ENCODE results near the gene ILRUN.
"Not testable (repeated sequence)": the region's sequence is repeated elsewhere in the genome, so short reads cannot be mapped to it uniquely, and the experiment has no call there.

ILRUN gene

DNA sequence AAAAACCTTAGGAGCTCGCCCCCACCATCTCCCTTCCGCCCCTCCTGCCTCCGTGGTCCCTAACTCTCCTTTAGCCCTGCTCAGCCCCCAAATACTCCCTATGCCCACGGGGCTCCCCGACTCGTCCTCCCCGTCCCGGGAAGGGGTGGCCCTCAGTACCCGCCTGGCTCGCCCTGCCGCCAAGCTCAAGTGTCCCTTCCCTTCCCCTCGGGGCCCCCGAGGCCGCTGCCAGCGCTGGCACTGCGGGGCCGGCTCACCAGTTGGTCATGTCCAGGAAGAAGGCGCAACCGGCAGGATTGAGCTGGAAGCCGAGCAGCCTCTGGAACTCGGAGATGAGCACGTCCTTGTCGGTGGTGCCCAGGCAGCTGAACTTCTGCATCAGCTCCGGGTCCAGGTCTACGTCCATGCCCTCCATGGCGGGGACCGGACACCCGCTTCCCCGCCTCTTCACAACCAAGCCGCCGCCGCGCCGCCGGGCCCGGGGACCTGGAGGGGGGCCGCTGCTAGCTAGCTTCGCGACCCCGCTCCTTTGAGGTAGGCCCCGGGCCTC lies 303 bp downstream of the ILRUN start:
- DNase-seq: no peak

- DNase-seq: no peak
Measured at GRCh38 chr6:34695729-34696188, 808 bp downstream of the ILRUN start.

- no peak for DNase-seq
Measured at GRCh38 chr6:34692280-34692679, 4.3 kb downstream of the ILRUN start.

DNA sequence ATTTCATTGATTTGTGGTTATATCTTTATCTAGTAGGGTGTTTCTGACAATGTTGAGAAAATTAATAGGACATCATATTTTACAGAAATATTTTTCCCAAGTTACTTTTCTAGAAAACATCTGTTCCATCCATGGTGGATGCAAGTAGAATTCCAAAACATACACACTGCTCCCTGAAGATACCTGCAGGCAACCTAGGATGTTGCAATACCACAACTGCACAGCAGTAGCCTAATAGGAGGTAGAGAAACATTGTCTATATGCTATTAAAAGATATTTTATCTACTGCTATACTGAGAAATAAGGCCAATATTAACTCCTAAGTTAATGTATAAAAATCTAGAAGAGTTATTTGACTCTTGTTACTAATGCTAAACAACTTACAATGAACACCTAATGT lies 6.8 kb downstream of the ILRUN start:
- DNase-seq: no peak

GRCh38 chr6:34688956-34689355 lies 7.6 kb downstream of the ILRUN start:
- DNase-seq: no peak

GRCh38 chr6:34684919-34685318 lies 11.6 kb downstream of the ILRUN start:
- no peak for DNase-seq

- no peak for DNase-seq
Measured at GRCh38 chr6:34684364-34684763, 12.2 kb downstream of the ILRUN start.

DNA sequence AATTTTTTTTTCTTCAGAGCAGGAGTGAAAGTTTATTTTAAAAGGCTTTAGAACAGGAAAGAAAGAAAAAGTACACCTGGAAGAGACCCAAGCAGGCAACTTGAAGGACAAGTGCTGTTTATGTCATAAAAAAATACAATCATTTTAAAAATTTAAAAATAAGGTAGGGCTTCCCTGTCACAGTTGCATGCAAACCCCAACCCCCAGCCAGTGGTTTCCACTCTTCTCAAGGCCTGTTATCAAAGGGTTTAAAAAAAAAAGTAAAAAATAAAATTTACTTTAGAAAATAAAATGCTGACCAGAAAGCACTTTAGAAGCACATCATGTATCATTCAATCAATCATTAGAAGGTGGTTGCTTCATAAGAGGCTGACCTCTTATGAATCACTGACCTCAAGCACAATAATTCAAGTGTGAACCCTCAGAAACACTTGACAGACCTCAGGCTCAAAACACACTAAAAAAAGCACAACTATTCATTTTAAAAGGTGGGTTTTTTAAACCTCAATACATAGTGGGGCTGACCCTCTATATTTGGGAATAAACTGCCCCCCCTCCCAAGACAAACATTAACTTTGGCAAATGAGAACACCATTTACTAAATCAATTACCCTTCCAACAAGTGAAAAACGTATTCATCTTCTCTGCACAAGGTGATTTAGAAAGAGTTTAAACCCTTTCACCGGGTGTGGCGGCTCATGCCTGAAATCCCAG lies 15.6 kb downstream of the ILRUN start:
- no peak for DNase-seq

- not testable (repeated sequence) for DNase-seq
Measured at GRCh38 chr6:34680313-34680712, 16.3 kb downstream of the ILRUN start.

DNA sequence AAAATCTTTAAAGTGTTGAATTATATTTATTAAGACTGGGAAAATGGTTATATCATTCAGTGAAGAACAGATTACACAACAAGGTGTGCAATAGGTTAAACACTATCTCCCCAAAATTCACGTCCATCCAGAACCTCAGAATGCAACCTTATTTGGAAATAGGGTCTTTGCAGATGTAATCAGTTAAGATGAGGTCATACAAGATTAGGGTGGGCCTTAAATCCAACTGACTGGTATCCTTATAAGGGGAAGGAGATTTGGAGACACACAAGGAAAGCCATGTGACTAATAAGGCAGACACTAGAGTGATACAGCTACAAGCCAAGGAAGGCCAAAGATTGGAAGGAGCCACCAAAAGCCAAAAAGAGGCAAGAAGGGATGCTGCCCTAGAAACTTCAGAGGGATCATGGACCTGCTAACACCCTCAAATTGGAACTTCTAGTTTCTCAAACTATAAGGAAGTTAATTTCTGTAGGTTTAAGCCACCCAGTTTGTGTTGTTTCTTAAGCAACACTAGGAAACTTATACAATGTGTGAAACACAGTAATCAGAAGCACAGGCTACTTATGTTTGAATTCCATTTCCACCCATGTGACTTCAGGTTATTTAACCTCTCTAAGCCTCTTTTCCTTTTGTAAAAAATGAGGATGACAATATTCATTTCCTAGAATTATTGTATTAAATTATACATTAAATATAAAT lies 16.9 kb downstream of the ILRUN start:
- no peak for DNase-seq

DNA sequence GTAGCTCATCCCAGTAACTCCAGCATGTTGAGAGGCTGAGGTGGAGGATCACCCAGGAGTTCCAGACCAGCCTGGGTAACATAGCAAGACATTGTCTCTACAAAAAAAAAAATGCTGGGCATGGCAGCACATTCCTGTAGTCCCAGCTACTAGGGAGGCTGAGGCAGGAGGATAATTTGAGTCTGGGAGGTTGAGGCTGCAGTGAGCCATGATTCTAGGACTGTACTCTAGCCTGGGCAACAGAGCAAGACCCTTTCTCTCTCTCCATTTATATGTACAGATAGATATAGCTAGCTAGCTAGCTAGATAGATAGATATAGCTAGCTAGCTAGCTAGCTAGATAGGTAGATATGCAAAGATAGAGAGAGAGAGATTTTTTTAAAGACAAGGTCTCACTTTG lies 20.4 kb downstream of the ILRUN start:
- no peak for DNase-seq

DNA sequence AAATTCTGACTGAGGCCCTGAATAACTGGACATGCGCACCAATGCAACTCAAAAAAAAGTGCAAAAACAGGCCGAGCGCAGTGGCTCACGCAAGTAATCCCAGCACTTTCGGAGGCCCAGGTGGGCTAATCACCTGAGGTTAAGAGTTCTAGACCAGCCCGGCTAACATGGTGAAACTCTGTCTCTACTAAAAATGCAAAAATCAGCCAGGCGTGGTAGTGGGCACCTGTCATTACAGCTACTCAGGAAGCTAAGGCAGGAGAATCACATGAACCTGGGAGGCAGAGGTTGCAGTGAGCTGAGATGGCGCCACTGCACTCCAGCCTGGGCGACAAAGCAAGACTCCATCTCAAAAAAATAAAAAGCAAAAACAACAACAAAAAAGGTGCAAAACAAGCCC lies 21.6 kb downstream of the ILRUN start:
- DNase-seq: not testable (repeated sequence)

- no peak for DNase-seq
Measured at GRCh38 chr6:34674268-34674639, 22.3 kb downstream of the ILRUN start.

GRCh38 chr6:34673064-34673463 lies 23.5 kb downstream of the ILRUN start:
- DNase-seq: no peak

GRCh38 chr6:34672657-34673043 lies 23.9 kb downstream of the ILRUN start:
- no peak for DNase-seq

DNA sequence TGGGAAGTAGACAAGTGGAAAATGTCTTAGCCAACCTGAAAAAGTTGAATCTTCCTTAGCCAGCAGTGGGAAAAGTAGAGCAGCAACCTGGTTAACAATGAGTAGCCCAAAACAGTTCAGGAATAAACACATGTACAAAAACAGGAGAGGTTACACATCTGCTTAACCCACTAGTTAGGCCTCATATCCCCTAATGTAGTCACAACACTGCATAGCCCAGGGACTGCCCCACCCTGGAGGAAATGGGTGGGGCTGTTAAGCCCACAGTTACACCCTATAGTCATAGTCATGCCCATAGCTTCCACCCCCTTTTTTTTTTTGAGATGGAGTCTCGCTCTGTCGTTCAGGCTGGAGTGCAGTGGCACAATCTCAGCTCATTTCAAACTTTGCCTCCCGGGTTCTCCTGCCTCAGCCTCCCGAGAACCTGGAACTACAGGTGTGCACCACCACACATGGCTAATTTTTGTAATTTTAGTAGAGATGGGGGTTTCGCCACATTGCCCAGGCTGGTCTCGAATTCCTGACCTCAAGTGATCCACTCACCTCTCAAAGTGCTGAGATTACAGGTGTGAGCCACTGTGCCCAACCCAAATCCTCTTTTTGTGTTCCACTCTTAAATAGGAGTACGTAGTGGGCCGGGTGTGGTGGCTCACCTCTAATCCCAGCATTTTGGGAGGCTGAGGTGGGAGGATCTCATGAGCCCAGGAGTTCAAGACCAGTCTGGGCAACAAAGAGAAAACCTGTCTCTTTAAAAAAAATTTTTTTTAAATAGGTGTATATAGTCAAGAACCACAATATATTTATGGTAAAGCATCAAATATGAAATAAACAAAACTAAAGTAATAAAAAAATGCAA lies 24.5 kb downstream of the ILRUN start:
- no peak for DNase-seq

DNA sequence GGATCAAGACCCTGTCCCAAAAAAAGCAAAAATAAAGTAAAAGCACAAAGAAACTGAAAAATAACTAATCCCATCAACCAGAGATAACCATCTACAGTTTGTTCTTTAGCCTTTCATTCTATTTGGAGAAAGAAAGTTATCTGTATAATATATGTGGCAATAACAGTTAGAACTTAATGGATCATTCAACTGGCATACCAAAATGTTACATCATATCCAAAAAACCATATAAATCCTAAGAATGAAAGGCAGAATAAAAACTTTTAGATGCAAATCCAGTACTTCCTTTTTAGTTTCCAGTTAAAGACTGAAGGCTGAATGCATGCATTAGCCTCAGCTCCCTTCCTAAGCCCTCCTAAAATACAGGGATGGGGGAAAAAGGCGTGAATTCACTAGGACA lies 25.2 kb downstream of the ILRUN start:
- no peak for DNase-seq

GRCh38 chr6:34668799-34669198 lies 27.8 kb downstream of the ILRUN start:
- not testable (repeated sequence) for DNase-seq

- DNase-seq: no peak
Measured at GRCh38 chr6:34667481-34668238, 28.9 kb downstream of the ILRUN start.

- no peak for DNase-seq
Measured at GRCh38 chr6:34665019-34665418, 31.5 kb downstream of the ILRUN start.

DNA sequence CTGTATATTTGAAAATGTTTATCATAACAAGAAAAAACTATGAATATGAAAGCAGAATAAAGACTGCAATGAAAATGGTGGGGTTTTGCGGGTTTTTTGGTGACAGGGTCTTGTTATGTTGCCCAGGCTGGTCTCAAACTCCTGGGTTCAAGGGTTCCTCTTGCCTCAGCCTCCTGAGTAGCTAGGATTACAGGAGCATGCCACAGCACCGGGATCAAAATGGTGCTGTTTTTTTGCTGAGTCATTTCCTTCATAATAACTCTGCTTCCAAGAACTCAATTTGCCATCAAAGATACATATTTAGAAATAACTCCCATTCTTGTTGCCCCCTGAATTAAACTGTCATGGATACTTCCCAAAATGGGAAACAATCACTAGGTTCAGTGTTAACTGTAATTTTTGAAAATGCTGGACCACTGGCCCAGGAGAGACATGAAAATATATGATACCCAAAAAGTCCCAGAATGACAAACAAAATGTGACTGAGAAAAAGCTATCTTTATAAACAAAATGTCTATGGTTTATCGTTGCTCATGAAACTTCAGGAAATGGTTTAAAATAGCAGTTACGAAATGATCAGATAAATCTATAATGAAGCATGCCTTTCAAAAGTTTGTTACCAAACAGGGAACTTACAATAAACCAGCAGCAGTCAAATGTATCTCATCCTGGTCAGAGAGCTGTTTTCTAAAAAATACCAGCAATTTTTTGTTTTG lies 32.2 kb downstream of the ILRUN start:
- no peak for DNase-seq

DNA sequence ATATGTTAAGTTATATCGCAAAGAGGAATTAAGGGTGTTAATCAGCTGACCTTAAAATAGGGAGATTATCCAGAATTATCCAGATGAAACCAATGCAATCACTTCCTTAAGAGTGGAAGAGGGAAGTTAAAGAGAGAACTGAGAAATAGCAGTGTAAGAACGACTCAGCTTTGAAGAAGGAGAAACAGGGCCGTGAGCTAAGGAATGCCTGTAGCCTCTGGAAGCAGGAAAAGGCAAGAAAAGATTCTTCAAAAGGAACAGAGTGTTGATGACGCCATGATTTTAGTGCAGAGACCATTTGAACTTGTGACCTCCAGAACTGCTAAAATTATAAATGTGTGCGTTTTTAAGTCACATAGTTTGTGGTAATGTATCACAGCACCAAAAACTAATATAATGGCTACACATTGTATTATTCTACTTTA lies 32.7 kb downstream of the ILRUN start:
- DNase-seq: no peak

Data from GOT3 (cell line).